Esophagus (tissue), 2 donors: ENCODE measurements around the gene RASSF3. TPM values are rescaled to one million over a fixed set of nuclear protein-coding genes. Genes with fewer than 3 reads are reported as not detected.
"Not testable (repeated sequence)": the region's sequence is repeated elsewhere in the genome, so short reads cannot be mapped to it uniquely, and the experiment has no call there.

Experiments
- H3K27ac ChIP-seq, 2 donors: one replicate each; pipeline ENCODE4 v1.5.1; 2013; ENCODE audit warnings: low read depth in 2 of 2, mild to moderate bottlenecking in 2 of 2, inconsistent platforms in 1 of 2, low read length in 1 of 2, moderate library complexity in 1 of 2
- H3K27me3 ChIP-seq, 2 donors: one replicate each; pipeline ENCODE4 v1.6.1; 2013; ENCODE audit warnings: low read length in 2 of 2, control low read depth in 1 of 2, mild to moderate bottlenecking in 1 of 2; ENCODE audit not compliant: insufficient read depth in 2 of 2, control insufficient read depth in 1 of 2
- H3K36me3 ChIP-seq, 2 donors: one replicate each; pipeline ENCODE4 v1.6.1; 2013; ENCODE audit warnings: low read length in 1 of 2; ENCODE audit not compliant: control insufficient read depth in 2 of 2, insufficient read depth in 2 of 2
- H3K4me1 ChIP-seq, 2 donors: one replicate each; pipeline ENCODE4 v1.6.1; 2013; ENCODE audit warnings: low read length in 1 of 2; ENCODE audit not compliant: control insufficient read depth in 2 of 2, insufficient read depth in 2 of 2
- H3K4me3 ChIP-seq, 2 donors: one replicate each; pipeline ENCODE4 v1.5.1; 2013; ENCODE audit warnings: low read length in 2 of 2, mild to moderate bottlenecking in 2 of 2, low read depth in 1 of 2, moderate library complexity in 1 of 2
- H3K9me3 ChIP-seq, 2 donors: one replicate each; pipeline ENCODE4 v1.6.1; 2013; ENCODE audit warnings: mild to moderate bottlenecking in 2 of 2, low read depth in 1 of 2, low read length in 1 of 2, moderate library complexity in 1 of 2; ENCODE audit not compliant: control insufficient read depth in 2 of 2, insufficient read depth in 1 of 2
- WGBS, 2 donors: extraction: QIAGEN DNeasy Blood & Tissue Kit; methylation state at CpG; one replicate each; pipeline ENCODE4 v1.1.7; 2013; 5-methylcytosine and 5-hydroxymethylcytosine counted together
- polyA plus RNA-seq, 2 donors: library from polyadenylated mRNA; stranded (reverse); fragments of 200-250 nt; gene quantifications; one replicate each; pipeline ENCODE4 v1.2.3, GENCODE V29; 2013
- donor health status: healthy with polysubstance abuse.
- donor health status: Bipolar disorder and iron deficiency.

The RASSF3 gene
- polyA plus RNA-seq, 2 donors, result 12.2 to 12.5 TPM

GRCh38 chr12:64646318-64646717, 36.0 kb downstream of the RASSF3 start:
- no peaks in the 10 kb centered on the region for H3K4me1 ChIP-seq
- H3K4me3 ChIP-seq, result no peak overlapping the region
- H3K27ac ChIP-seq, result no peak overlapping the region
- H3K27me3 ChIP-seq, result no peaks in the 10 kb centered on the region
- no peaks in the 10 kb centered on the region for H3K36me3 ChIP-seq
- H3K9me3 ChIP-seq, result no peaks in the 10 kb centered on the region

DNA sequence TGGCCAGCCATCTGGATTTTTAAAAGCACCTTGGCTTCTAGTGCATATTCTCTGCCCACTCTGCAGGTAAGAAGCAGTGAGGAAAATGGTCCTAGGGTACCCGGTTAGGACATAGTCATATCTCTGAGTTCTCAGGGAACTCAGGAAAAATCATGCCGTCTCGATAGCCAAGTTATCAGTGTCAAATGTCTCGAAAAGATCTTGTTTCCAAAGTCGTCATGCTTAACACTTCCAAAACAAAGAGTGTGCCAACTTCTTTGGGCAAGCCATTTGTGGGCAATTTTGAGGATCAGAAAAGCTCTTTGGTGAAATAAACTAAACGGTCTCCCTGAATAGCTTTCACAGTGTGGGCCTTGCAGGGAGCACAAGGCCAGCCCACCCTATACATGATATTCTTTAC, 39.2 kb downstream of the RASSF3 start:
- Histone ChIP-seq H3K9me3 (no peaks in the 10 kb centered on the region), H3K36me3 (no peaks in the 10 kb centered on the region), H3K4me3 (no peak overlapping the region), H3K27ac (no peak overlapping the region), H3K4me1 (no peaks in the 10 kb centered on the region), H3K27me3 (no peaks in the 10 kb centered on the region)
- 78 to 79% methylated on average over 6 of the region's 6 CpGs for WGBS, 2 donors

GRCh38 chr12:64650762-64651161, 40.5 kb downstream of the RASSF3 start:
- no peak overlapping the region for H3K4me3 ChIP-seq
- no peaks in the 10 kb centered on the region for H3K27me3 ChIP-seq
- 56 to 66% methylated on average over 4 of the region's 4 CpGs for WGBS, 2 donors
- H3K27ac ChIP-seq, result no peak overlapping the region
- no peaks in the 10 kb centered on the region for H3K9me3 ChIP-seq
- no peaks in the 10 kb centered on the region for H3K4me1 ChIP-seq
- H3K36me3 ChIP-seq, result no peaks in the 10 kb centered on the region

DNA sequence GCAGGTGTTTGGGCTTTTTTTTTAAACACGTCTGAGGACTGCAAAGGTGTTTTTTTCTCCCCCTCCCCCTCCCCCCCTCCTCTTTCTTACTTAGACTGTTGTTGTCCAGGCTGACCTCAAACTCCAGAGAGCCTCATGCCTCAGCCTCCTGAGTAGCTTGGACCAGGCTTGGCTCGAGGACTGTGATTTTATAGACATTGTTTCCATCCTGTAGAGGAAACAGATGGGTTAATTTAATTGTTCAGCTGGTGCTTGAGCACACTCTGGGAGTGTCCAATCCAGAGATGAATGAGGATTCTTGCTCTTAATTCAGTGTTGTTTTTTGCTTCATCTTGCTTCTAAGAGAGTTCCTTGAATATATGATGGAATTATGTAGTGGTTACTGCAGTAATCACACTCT, 42.1 kb downstream of the RASSF3 start:
- Histone ChIP-seq H3K27ac (no peak overlapping the region), H3K4me1 (no peaks in the 10 kb centered on the region), H3K9me3 (no peaks in the 10 kb centered on the region), H3K4me3 (no peak overlapping the region), H3K36me3 (no peaks in the 10 kb centered on the region), H3K27me3 (no peaks in the 10 kb centered on the region)
- 63 to 68% methylated on average over 2 of the region's 2 CpGs for WGBS, 2 donors

- Histone ChIP-seq H3K4me1 (no peaks in the 10 kb centered on the region), H3K27ac (no peak overlapping the region), H3K27me3 (no peaks in the 10 kb centered on the region), H3K9me3 (no peaks in the 10 kb centered on the region), H3K4me3 (no peak overlapping the region), H3K36me3 (no peaks in the 10 kb centered on the region)
- WGBS, 2 donors, result 85 to 89% methylated on average over 1 of the region's 1 CpG
Observed at GRCh38 chr12:64653123-64653522, 42.8 kb downstream of the RASSF3 start.

DNA sequence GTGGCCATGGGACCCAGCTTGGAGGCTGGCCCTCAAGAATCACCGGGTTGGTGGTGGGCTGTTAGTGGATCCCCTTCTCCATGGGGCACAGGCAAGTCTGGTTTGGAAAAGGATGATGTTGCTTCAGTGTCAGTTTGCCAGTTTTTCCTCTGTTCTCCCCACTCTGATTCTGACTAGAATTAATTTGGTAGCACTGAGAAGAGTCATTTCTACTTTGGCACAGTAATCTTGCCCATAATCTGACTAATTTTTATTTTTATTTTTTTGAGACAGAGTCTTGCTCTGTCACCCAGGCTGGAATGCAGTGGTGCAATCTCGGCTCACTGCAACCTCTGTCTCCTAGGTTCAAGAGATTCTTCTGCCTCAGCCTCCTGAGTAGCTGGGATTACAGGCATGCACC, 43.6 kb downstream of the RASSF3 start:
- not testable (repeated sequence) for H3K9me3 ChIP-seq, H3K36me3 ChIP-seq, H3K27me3 ChIP-seq, H3K4me1 ChIP-seq, H3K4me3 ChIP-seq, H3K27ac ChIP-seq
- WGBS, 2 donors, result 84 to 96% methylated on average over 2 of the region's 2 CpGs

GRCh38 chr12:64655141-64655540, 44.8 kb downstream of the RASSF3 start:
- no peaks in the 10 kb centered on the region for H3K9me3 ChIP-seq
- H3K27ac ChIP-seq, result no peak overlapping the region
- H3K4me1 ChIP-seq, result no peaks in the 10 kb centered on the region
- WGBS, 2 donors, result 79 to 85% methylated on average over 3 of the region's 3 CpGs
- H3K27me3 ChIP-seq, result no peaks in the 10 kb centered on the region
- no peak overlapping the region for H3K4me3 ChIP-seq
- H3K36me3 ChIP-seq, result no peaks in the 10 kb centered on the region

DNA sequence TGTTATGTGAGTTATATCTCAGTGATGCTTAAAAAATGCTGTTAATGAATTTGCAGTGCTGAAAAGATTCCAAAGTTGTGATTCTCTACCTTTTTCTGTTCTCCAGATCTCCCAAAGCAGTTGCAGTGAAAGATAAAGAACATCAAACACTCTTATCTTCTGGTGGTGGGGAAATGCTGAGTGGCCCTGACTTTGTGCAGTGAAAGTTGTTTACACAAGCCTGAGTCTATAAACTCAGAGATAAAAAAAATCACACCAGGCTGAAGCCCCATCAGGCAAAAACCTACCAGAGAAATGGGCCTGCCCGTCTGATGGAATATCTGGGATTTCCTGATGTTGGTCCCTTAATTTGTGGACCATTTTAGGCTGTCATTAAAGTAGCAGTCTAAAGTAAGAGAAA, 46.1 kb downstream of the RASSF3 start:
- Histone ChIP-seq H3K27ac (no peak overlapping the region), H3K9me3 (no peaks in the 10 kb centered on the region), H3K4me3 (no peak overlapping the region), H3K4me1 (no peaks in the 10 kb centered on the region), H3K36me3 (no peaks in the 10 kb centered on the region), H3K27me3 (no peaks in the 10 kb centered on the region)
- WGBS, 2 donors, result 58 to 78% methylated on average over 1 of the region's 1 CpG

GRCh38 chr12:64658892-64659481, 48.7 kb downstream of the RASSF3 start:
- WGBS, 2 donors, result 62 to 85% methylated on average over 3 of the region's 3 CpGs
- no peaks in the 10 kb centered on the region for H3K27me3 ChIP-seq
- no peak overlapping the region for H3K27ac ChIP-seq
- H3K36me3 ChIP-seq, result no peaks in the 10 kb centered on the region
- H3K9me3 ChIP-seq, result no peaks in the 10 kb centered on the region
- H3K4me1 ChIP-seq, result no peaks in the 10 kb centered on the region
- H3K4me3 ChIP-seq, result no peak overlapping the region

GRCh38 chr12:64660237-64661018, 50.1 kb downstream of the RASSF3 start:
- Histone ChIP-seq H3K4me1 (no peaks in the 10 kb centered on the region), H3K36me3 (no peaks in the 10 kb centered on the region), H3K27me3 (no peaks in the 10 kb centered on the region), H3K27ac (no peak overlapping the region), H3K4me3 (no peak overlapping the region), H3K9me3 (no peaks in the 10 kb centered on the region)
- WGBS, 2 donors, result 80 to 85% methylated on average over 6 of the region's 6 CpGs
